Limb (tissue), 2 donors: Measurements from ENCODE around the gene OR10A6.

Experiments
- DNase-seq, 2 donors: peaks; one replicate each; pipeline ENCODE4 v3.0.0-alpha.2; 2016; ENCODE audit errors: extremely low spot score in 2 of 2

Gene OR10A6

DNA sequence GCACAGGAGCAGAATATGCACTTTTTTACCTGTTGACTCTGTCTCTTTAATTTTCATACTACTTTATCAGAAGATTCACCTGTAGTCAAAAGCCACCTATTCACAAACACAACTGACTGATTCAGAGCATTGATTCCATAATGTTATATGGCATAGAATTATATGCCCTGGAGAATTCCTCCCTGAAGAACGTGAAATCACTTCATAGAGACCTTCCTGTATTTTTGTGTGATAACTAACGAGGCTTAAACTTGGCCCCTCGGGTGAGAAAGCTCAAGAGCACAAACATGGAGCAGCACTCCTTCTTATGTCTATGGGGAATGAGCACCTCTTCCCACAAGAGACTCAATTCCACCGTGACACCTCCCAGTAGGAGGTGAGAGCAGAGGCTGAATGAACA is at the start of gene OR10A6:
Gene OR10A6 (minus strand): TSS at position 101 of the 400 bp plus-strand sequence. CDS start 2,606 bp downstream, outside the sequence.
- DNase-seq = no peak

GRCh38 chr11:7977232-7977917 is 46.3 kb upstream of the OR10A6 start:
- DNase-seq = no peak

DNA sequence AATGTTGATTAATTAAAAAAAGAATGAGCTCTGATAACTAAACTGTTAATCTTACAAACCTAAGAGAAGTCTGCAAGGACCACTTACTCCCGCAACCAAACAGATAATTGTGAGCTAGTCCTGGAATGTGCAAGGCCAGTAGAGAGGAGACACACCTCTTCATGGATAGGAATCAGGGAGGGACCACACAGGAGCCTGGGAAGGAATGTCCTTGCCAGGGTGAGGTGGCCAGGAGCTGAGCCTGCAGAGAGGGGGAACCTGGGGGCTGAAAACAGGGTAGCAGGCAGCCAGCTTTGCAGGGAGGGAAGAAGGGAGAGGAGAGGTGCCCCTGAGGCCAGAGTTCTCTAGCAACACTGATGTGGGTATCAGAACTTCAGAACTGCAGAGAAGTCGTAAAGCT is 43.6 kb upstream of the OR10A6 start:
- no peak for DNase-seq

DNA sequence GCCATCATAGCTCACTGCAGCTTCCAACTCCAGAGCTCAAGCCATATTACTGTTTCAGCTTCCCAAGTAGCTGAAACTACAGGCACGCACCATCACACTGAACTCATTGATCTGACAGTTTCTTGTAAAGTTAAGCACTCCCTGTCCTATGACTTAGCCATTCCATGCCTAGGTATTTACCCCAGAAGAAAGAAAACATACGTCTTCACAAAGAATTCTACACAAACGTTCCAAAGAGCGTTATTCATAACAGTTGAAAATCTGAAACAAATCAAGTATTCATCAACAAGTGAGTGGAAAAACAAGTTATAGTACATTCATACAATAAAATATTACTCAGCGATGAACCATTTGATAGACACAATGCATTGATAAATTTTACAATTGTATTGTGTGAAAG is 41.9 kb upstream of the OR10A6 start:
- DNase-seq = no peak

- no peak for DNase-seq
These were observed 40.8 kb upstream of the OR10A6 start for GRCh38 chr11:7971846-7972245.

DNA sequence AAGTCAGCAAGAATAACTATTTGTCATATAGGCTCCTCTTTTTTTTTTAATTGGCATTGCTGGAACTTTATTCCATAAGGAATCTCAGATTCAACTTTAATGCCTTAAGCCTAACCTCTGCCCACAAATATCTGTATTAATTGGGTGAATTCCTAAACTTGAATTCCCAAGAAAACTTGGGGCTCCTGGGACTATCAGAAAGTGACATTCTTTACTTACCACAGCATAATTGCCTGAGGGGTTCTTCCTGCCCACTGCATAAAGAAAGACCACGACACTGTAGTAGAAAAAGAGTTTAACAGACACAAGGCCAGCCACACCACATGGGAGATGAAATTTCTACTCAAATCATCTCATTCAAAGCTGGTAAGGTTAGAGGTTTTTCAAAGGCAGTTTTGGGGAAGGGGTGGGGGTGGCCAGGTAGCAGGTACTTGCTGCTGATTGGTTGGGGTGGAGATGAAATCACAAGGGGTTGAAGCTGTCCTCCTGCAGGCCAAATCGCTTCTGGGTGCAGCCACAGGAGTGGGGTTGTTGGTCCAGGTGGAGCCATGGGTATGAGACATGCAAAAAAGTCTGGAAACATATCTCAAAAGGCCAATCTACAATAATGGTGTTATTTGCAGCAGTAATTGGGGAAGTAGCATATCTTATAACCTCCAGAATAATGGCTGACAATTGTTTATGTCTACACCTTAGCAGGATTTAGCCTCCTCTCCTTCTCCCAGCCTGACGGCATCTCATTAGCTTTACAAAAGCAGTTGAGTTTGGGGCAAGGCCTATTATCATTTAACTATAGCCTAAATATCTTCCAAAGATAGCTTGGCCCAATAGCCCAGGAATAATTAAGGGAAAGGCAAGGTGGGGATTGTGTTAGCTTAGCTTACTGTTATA is 38.9 kb upstream of the OR10A6 start:
- DNase-seq = no peak

DNA sequence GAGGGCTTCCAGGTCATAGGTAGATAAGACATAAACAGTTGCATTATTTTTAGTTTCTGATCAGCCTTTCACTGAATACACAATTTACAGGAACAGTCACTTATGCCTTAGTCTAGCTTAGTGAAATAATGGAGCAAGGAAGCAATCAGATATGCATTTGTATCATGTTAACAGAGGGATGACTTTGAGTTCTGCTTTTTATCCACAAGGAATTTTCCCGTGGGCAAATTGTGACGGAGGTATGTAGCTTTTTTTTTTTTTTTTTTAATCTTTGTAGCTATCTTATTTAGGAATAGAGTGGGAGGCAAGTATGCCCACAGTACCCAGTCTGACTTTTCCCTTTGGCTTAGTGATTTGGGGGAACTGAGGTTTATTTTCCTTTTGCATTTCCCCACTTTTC is 37.6 kb upstream of the OR10A6 start:
- DNase-seq = no peak

GRCh38 chr11:7967826-7968225 is 36.8 kb upstream of the OR10A6 start:
- DNase-seq = no peak

GRCh38 chr11:7967097-7967496 is 36.0 kb upstream of the OR10A6 start:
- no peak for DNase-seq

DNA sequence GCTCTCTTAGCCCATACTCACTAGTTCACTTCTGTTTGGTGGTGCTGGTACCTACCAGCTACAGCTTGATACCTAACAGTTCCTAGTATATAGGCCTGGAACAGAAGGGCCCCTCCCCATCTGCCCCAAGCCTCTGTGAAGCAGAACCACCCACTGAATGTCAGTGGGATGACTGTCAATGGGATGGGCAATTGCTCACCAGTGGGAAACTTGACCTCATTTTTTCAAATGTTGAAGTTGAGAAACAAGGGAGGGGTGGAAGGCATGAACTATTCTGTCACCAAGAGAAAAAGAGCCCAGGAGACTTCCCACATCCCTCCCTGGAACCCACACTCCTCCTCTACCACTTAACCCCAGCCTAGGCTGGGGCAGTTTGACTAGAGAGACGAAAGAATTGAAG is 34.3 kb upstream of the OR10A6 start, which contains the start of gene NLRP10:
Gene NLRP10 (minus strand): TSS at position 62 of the 400 bp plus-strand sequence. CDS start 1,952 bp downstream, outside the sequence.
- DNase-seq = no peak

GRCh38 chr11:7964873-7965272 is 33.8 kb upstream of the OR10A6 start:
- DNase-seq = no peak

DNA sequence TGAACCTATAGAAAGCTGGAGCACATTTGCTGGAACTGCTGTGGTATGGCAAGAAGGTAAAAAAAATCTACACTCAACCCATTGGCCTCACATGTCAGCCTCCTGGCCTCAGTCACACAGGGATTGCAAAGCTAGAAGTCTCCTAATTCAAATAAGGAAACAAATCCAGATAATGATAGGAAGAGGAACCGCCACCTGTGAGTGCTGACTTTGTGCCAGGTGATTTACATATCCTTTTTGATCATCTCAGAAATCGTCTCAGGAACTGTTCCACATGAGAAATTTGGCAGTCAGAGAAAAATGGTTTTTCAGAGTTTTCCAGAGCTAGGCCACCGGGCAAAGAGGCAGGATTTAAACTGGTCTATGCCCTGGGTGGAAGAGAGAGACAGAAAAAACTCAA is 33.2 kb upstream of the OR10A6 start:
- no peak for DNase-seq

DNA sequence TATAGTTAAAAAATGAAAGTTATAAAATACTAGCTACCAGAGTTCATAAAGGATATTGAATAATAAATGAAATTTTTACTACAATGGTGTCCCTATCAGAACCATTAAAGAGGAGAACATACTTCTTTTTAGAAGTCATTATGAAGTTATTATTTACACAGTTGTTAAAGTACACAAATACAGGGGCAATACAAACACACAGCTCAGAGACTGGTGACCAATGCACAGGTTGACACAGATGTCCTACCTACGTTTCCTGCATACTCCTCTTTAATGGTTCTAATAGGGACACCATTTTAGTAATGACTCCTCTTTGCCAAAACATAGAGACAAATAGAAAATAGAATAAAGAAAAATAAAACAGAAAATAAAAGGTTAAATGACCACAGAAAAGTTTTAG is 24.1 kb upstream of the OR10A6 start:
- DNase-seq = no peak

DNA sequence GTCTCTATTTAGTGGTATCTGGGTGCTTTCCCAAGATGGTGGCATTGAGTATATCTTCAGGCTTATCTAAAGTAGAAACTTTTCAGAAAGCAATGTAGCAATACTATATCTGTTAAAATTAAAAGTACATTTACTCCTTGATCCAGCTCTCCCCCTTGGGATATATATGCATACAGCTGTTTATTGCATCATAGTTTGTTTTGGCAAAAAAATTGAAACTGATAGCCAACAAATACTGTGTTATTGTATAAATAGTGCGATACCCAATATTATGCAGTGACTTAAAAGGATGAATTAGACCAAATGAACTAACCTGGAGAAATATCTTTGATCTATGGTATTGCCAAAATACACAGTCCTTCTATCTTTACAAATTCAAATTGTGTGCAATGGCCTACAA is 18.9 kb upstream of the OR10A6 start:
- no peak for DNase-seq

GRCh38 chr11:7944123-7944522 is 13.1 kb upstream of the OR10A6 start:
- no peak for DNase-seq

- DNase-seq = no peak
These were observed 10.5 kb upstream of the OR10A6 start, which contains the start of gene OR10A3 for GRCh38 chr11:7941608-7942007. TSS of gene OR10A3 (minus strand) at chr11:7941708. CDS start at chr11:7939520, 2,188 bp downstream.

DNA sequence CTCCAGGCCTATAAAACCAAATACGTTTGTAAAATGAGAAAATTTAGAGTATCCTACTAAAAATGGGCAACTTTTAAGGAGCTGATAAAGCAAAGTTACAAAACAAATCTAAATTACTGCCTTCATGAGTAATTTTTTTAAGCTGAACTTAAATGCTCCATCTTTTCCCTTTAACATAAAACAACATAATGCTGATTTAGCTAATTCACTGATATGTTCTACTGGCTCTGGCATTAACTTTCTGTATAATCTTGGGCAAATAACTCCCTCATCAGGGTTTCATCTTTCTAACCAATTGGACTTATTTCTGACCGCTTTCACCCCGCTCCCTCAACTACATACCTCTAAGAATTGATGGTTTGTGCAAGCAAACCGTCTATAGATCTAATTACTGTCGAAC is 10.1 kb upstream of the OR10A6 start:
- DNase-seq = no peak

- no peak for DNase-seq
These were observed 5.5 kb upstream of the OR10A6 start for GRCh38 chr11:7936615-7937014.

GRCh38 chr11:7927635-7928034 is 3.4 kb downstream of the OR10A6 start:
- DNase-seq = no peak

DNA sequence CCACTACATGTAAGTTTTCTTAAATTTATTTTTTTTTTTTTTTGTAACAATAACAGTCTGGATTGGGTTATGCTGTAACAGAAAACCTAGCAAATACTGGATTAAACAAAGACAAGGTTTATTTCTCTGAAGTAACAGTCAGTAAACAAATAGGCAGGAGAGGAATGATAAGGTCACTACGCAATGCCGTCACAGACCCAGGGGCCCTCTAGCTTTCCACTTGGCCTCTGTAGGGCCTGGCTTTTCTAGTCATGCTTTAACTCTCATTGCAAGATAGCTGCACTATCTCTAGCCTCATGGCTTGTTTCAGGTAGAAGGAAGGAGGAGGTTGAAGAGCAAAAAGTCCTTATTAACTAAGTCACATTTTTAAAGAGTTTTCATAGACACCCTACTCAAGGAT is 6.5 kb downstream of the OR10A6 start:
- no peak for DNase-seq

DNA sequence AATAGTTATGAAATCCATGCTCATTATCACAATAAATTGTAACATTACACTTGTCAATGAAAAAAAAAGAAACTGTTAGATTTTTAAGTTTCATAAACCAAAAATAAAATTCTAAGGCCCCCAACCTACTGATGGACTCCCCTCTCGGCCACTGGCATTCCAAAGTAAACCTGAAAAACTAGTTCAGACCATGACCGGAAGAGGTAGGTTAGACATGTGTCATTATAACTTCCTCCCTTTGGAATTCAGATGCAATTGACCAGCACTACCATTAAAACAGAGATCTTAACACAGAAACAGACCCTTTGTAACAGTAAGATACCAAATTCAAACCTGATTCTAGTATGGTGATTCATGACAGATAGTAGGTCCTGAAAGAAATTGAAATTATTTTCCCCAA is 12.9 kb downstream of the OR10A6 start:
- DNase-seq = no peak

- no peak for DNase-seq
These were observed 20.1 kb downstream of the OR10A6 start for GRCh38 chr11:7911011-7911410.
